Tibial nerve (tissue), 3 donors: Measurements from ENCODE around the gene PLCB4.

ENCODE experiments used
- POLR2A ChIP-seq, 2 donors: fragments of 450-650 bp; IDR thresholded peaks; one replicate each; pipeline ENCODE4 v1.6.1; 2017; ENCODE audit warnings: antibody characterized with exemption in 2 of 2, mild to moderate bottlenecking in 2 of 2, moderate library complexity in 2 of 2
- TF ChIP-seq, protein P1 (sequence below), 5 experiments: fragments of 200-600 bp in 3 of 5; fragments of 450-650 bp in 2 of 5; sonication (generic) in 3 of 5; IDR thresholded peaks; one replicate each; pipeline ENCODE4 v1.5.1; 2016 to 2019; ENCODE audit warnings: antibody characterized with exemption in 5 of 5, mild to moderate bottlenecking in 3 of 5, moderate library complexity in 2 of 5

DNA sequence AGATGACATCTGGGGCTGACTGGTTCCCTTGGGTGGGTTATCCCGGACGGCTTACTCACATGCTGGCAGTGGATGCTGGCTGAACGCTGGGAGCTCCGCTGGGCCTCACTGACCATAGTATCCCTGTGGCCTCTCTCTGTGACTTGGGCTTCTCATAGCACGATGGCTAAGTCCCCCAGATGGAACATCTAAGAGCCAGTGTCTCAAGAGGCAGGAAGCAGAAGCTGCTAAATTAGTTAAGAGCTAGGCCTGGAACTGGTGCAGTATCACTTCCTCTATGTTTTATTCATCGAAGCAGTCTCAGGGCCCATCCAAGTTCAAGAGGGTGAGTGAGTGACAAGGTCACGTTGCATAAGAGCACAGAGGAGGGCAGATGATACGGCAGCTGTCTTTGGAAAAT is 329.0 kb downstream of the PLCB4 start:
- TF ChIP-seq, protein P1, sequence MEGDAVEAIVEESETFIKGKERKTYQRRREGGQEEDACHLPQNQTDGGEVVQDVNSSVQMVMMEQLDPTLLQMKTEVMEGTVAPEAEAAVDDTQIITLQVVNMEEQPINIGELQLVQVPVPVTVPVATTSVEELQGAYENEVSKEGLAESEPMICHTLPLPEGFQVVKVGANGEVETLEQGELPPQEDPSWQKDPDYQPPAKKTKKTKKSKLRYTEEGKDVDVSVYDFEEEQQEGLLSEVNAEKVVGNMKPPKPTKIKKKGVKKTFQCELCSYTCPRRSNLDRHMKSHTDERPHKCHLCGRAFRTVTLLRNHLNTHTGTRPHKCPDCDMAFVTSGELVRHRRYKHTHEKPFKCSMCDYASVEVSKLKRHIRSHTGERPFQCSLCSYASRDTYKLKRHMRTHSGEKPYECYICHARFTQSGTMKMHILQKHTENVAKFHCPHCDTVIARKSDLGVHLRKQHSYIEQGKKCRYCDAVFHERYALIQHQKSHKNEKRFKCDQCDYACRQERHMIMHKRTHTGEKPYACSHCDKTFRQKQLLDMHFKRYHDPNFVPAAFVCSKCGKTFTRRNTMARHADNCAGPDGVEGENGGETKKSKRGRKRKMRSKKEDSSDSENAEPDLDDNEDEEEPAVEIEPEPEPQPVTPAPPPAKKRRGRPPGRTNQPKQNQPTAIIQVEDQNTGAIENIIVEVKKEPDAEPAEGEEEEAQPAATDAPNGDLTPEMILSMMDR (IDR thresholded peaks at IDR 0.05), result no peak
- no peak for TF ChIP-seq POLR2A (IDR thresholded peaks at IDR 0.05)
